Stomach (tissue), 4 donors: ENCODE results near the gene ELAVL4.

ENCODE experiments used
- CTCF ChIP-seq, 7 experiments: fragments of 450-650 bp in 4 of 7; fragments of 200-600 bp in 3 of 7; sonication (generic) in 3 of 7; IDR thresholded peaks; one replicate each; pipeline ENCODE4 v1.5.1; 2016 to 2019; ENCODE audit warnings: antibody characterized with exemption in 7 of 7, control low read depth in 2 of 7, mild to moderate bottlenecking in 1 of 7
- EP300 ChIP-seq: sonication (generic); formaldehyde crosslinking; IDR thresholded peaks from one replicate; pipeline ENCODE4 v1.6.1; 2017; ENCODE audit warnings: antibody characterized with exemption
- POLR2A ChIP-seq, 4 donors: fragments of 450-650 bp; IDR thresholded peaks; one replicate each; pipeline ENCODE4 v1.6.1; 2016; ENCODE audit warnings: antibody characterized with exemption in 4 of 4, control low read depth in 2 of 4, mild to moderate bottlenecking in 1 of 4, moderate library complexity in 1 of 4

- no peak for TF ChIP-seq CTCF (IDR thresholded peaks at IDR 0.05)
- TF ChIP-seq EP300 = no peak
- TF ChIP-seq POLR2A (IDR thresholded peaks at IDR 0.05) = no peak
Measured at GRCh38 chr1:50214717-50215116, 106.0 kb downstream of the ELAVL4 start.
